Measurements from ENCODE around the gene AHCY. TPM values are rescaled to one million over a fixed set of nuclear protein-coding genes. Genes with fewer than 3 reads are reported as not detected.

The AHCY gene
- total and polyA plus RNA-seq, 2 of the 4 experiments (the other 2 are of a cell fraction), result 138 to 210 TPM

- Histone ChIP-seq H3K4ac (ENCODE audit: low read depth, low read length) (no peak overlapping the region), H3K18ac (ENCODE audit: low read depth, low read length) (no peak overlapping the region), H4K91ac (ENCODE audit: insufficient read depth, low read depth, low read length) (no peak overlapping the region), H2AK9ac (replicated peaks; ENCODE audit: low read depth, low read length, poor library complexity) (no peak overlapping the region), H3K27me3 (ENCODE audit: control insufficient read depth, insufficient read depth, low read length) (no peaks in the 10 kb centered on the region), H3K23ac (ENCODE audit: low read depth, low read length) (no peak overlapping the region), H3K56ac (ENCODE audit: extremely low read depth, insufficient read depth, low read length) (no peak overlapping the region), H2AFZ (replicated peaks; ENCODE audit: low read length, poor library complexity) (no peak overlapping the region), H3K4me1 (ENCODE audit: control insufficient read depth, insufficient read depth, low read length) (no peaks in the 10 kb centered on the region), H2BK20ac (ENCODE audit: low read depth, low read length) (no peak overlapping the region), H3K4me2 (ENCODE audit: low read depth, low read length) (no peak overlapping the region), H4K8ac (ENCODE audit: low read depth in 2 of 2, low read length in 2 of 2) (no peak overlapping the region), H2AK5ac (ENCODE audit: low read depth, low read length) (no peak overlapping the region), H2BK15ac (ENCODE audit: low read depth, low read length) (no peak overlapping the region), H4K5ac (ENCODE audit: low read depth, low read length) (no peak overlapping the region), H4K20me1 (ENCODE audit: insufficient read depth, low read length) (no peaks in the 10 kb centered on the region), H3K4me3 (ENCODE audit: insufficient read depth, low read depth, low read length) (no peak overlapping the region), H2BK5ac (ENCODE audit: low read depth, low read length, poor library complexity, severe bottlenecking) (no peak overlapping the region), H3K14ac (replicated peaks; ENCODE audit: low read depth, low read length) (no peak overlapping the region), H3K9me1 (ENCODE audit: insufficient read depth, low read length) (no peaks in the 10 kb centered on the region), H3K9me3 (ENCODE audit: control insufficient read depth, insufficient read depth, low read length) (no peaks in the 10 kb centered on the region), H3K79me1 (ENCODE audit: low read depth in 1 of 2, low read length in 2 of 2) (no peaks in the 10 kb centered on the region), H3K27ac (ENCODE audit: insufficient read depth, low read length) (no peak overlapping the region), H3K36me3 (ENCODE audit: control insufficient read depth, insufficient read depth, low read length) (no peaks in the 10 kb centered on the region), H3K9ac (ENCODE audit: low read depth, low read length) (no peak overlapping the region), H2BK120ac (ENCODE audit: low read depth, low read length) (no peak overlapping the region)
- ChIA-PET CTCF (no interaction called here), POLR2A (ENCODE audit: unreplicated experiment) (no interaction called here)
- dilution Hi-C loops (cut with HindIII; ENCODE audit: low sequenced_read_pairs, unreplicated experiment) (no loop called here), intact Hi-C loops (cut with micrococcal nuclease) (no loop called here), in situ Hi-C loops (cut with MboI; ENCODE audit: low sequenced_read_pairs) (no loop called here)
- BruUV-seq (replicated peaks), result no TSS peak
- ATAC-seq (ENCODE audit: low read depth) (no peak), DNase-seq (no peak)
- no CpG with 5 or more reads among the region's 5 CpGs for WGBS, 2 experiments (ENCODE audit: extremely low coverage in 2 of 2, insufficient read length in 1 of 2)
- no peak for TF ChIP-seq RAD21 (IDR thresholded peaks at IDR 0.05; ENCODE audit: low read length)
- no peak for TF ChIP-seq MAZ (IDR thresholded peaks at IDR 0.05; ENCODE audit: borderline replicate concordance, low read depth, low read length)
- TF ChIP-seq FOS (IDR thresholded peaks at IDR 0.05; ENCODE audit: low read depth, low read length), result no peak
- no peak for TF ChIP-seq MAFK (IDR thresholded peaks at IDR 0.05; ENCODE audit: low read depth, low read length)
- TF ChIP-seq RFX5 (IDR thresholded peaks at IDR 0.05; ENCODE audit: low read depth, low read length), result no peak
- TF ChIP-seq RCOR1 (IDR thresholded peaks at IDR 0.05; ENCODE audit: insufficient replicate concordance, low read length), result no peak
- no peak for TF ChIP-seq CTCF (conservative IDR thresholded peaks at IDR 0.05; ENCODE audit: low read depth, low read length)
- TF ChIP-seq POLR2A (IDR thresholded peaks at IDR 0.05; ENCODE audit: low read depth, low read length), result no peak
- no peak for TF ChIP-seq CHD1 (IDR thresholded peaks at IDR 0.05; ENCODE audit: low read depth, low read length)
- TF ChIP-seq CEBPB (IDR thresholded peaks at IDR 0.05; ENCODE audit: low read depth, low read length), result no peak
- no peak for TF ChIP-seq SMC3 (IDR thresholded peaks at IDR 0.05; ENCODE audit: low read depth, low read length)
- TF ChIP-seq MXI1 (IDR thresholded peaks at IDR 0.05; ENCODE audit: borderline replicate concordance, low read depth, low read length), result no peak
- no peak for TF ChIP-seq ELK1 (IDR thresholded peaks at IDR 0.05; ENCODE audit: borderline replicate concordance, low read depth, low read length)
- TF ChIP-seq NFE2L2 (IDR thresholded peaks at IDR 0.05; ENCODE audit: low read depth, low read length), result no peak
- TF ChIP-seq BHLHE40 (IDR thresholded peaks at IDR 0.05; ENCODE audit: low read depth, low read length), result no peak
- no peak for TF ChIP-seq USF2 (IDR thresholded peaks at IDR 0.05; ENCODE audit: low read depth, low read length)
Observed at GRCh38 chr20:34344238-34344637, 41.1 kb upstream of the AHCY start.

Data from IMR-90 (cell line).